Activated CD4-positive, alpha-beta T cell treated with anti-CD3 and anti-CD28 coated beads, Interleukin-2, amount 10 ng/mL, durations not matched to agents 7 days and 5 days (primary cell): Measurements from ENCODE around the gene ADGRV1. TPM values are rescaled to one million over a fixed set of nuclear protein-coding genes. Genes with fewer than 3 reads are reported as not detected.
"Not testable (repeated sequence)": the region's sequence is repeated elsewhere in the genome, so short reads cannot be mapped to it uniquely, and the experiment has no call there.

Source experiments
- CTCF ChIA-PET: fragments of 350-600 bp; sonication (Branson Sonifier 250); formaldehyde crosslinking; loops from one replicate; lab custom pipeline; 2021; ENCODE audit warnings: antibody characterized with exemption; lab: Charles Lee
- POLR2A ChIA-PET: fragments of 350-600 bp; sonication (Branson Sonifier 250); formaldehyde crosslinking; loops from one replicate; lab custom pipeline; 2021; ENCODE audit warnings: antibody characterized with exemption; lab: Charles Lee
- DNase-seq: peaks from one replicate; pipeline ENCODE4 v3.0.0-alpha.2; 2020
- H3K27ac Mint-ChIP-seq: one replicate; pipeline ENCODE4 v1.8.0; 2021; ENCODE audit warnings: mild to moderate bottlenecking, moderate library complexity, mixed read lengths
- H3K27me3 Mint-ChIP-seq: one replicate; pipeline ENCODE4 v1.8.0; 2021; ENCODE audit warnings: mixed read lengths
- H3K36me3 Mint-ChIP-seq: one replicate; pipeline ENCODE4 v1.8.0; 2021; ENCODE audit warnings: low read depth, mixed read lengths
- H3K4me1 Mint-ChIP-seq: one replicate; pipeline ENCODE4 v1.8.0; 2021; ENCODE audit warnings: mixed read lengths
- H3K4me3 Mint-ChIP-seq: one replicate; pipeline ENCODE4 v1.8.0; 2021; ENCODE audit warnings: mild to moderate bottlenecking, moderate library complexity, mixed read lengths
- H3K9me3 Mint-ChIP-seq: one replicate; pipeline ENCODE4 v1.8.0; 2021; ENCODE audit warnings: mixed read lengths
- total RNA-seq, 2 experiments: library from RNA; stranded (reverse); gene quantifications; one replicate each; pipeline ENCODE4 v1.2.3, GENCODE V29; 2021

Gene ADGRV1
- total RNA-seq, 2 experiments from 2014 or later, result not detected

GRCh38 chr5:90957906-90958305 is 399.3 kb downstream of the ADGRV1 start:
- no peaks in the 10 kb centered on the region for H3K36me3 Mint-ChIP-seq
- no peaks in the 10 kb centered on the region for H3K9me3 Mint-ChIP-seq
- peaks cover 10% of the 10 kb centered on the region for H3K27me3 Mint-ChIP-seq
- H3K27ac Mint-ChIP-seq, result no peak overlapping the region
- ChIA-PET CTCF (no interaction called here), POLR2A (no interaction called here)
- H3K4me1 Mint-ChIP-seq, result no peaks in the 10 kb centered on the region
- no peak overlapping the region for H3K4me3 Mint-ChIP-seq
- DNase-seq, result no peak

GRCh38 chr5:90959262-90959661 is 400.7 kb downstream of the ADGRV1 start:
- no peak for DNase-seq
- no peak overlapping the region for H3K4me3 Mint-ChIP-seq
- H3K27me3 Mint-ChIP-seq, result peaks cover 12% of the 10 kb centered on the region
- no peaks in the 10 kb centered on the region for H3K4me1 Mint-ChIP-seq
- POLR2A ChIA-PET, result no interaction called here
- H3K9me3 Mint-ChIP-seq, result no peaks in the 10 kb centered on the region
- H3K27ac Mint-ChIP-seq, result no peak overlapping the region
- CTCF ChIA-PET, result no interaction called here
- H3K36me3 Mint-ChIP-seq, result no peaks in the 10 kb centered on the region

GRCh38 chr5:90962481-90962880 is 403.9 kb downstream of the ADGRV1 start:
- DNase-seq, result no peak
- POLR2A ChIA-PET, result no interaction called here
- Mint-ChIP-seq H3K4me3 (no peak overlapping the region), H3K27ac (no peak overlapping the region), H3K27me3 (peaks cover 22% of the 10 kb centered on the region), H3K36me3 (no peaks in the 10 kb centered on the region), H3K4me1 (no peaks in the 10 kb centered on the region), H3K9me3 (no peaks in the 10 kb centered on the region)
- CTCF ChIA-PET, result no interaction called here

GRCh38 chr5:90965110-90965685 is 406.6 kb downstream of the ADGRV1 start:
- Mint-ChIP-seq H3K36me3 (no peaks in the 10 kb centered on the region), H3K4me1 (no peaks in the 10 kb centered on the region), H3K27me3 (peaks cover 16% of the 10 kb centered on the region), H3K4me3 (no peak overlapping the region), H3K27ac (no peak overlapping the region), H3K9me3 (no peaks in the 10 kb centered on the region)
- POLR2A ChIA-PET, result no interaction called here
- no peak for DNase-seq
- CTCF ChIA-PET, result no interaction called here

GRCh38 chr5:90967443-90967842 is 408.8 kb downstream of the ADGRV1 start:
- peaks cover 2% of the 10 kb centered on the region for H3K9me3 Mint-ChIP-seq
- H3K27me3 Mint-ChIP-seq, result peaks cover 17% of the 10 kb centered on the region
- H3K27ac Mint-ChIP-seq, result no peak overlapping the region
- no peak for DNase-seq
- ChIA-PET CTCF (no interaction called here), POLR2A (no interaction called here)
- H3K36me3 Mint-ChIP-seq, result no peaks in the 10 kb centered on the region
- H3K4me1 Mint-ChIP-seq, result no peaks in the 10 kb centered on the region
- no peak overlapping the region for H3K4me3 Mint-ChIP-seq

- ChIA-PET CTCF (no interaction called here), POLR2A (no interaction called here)
- Mint-ChIP-seq H3K9me3 (peaks cover 2% of the 10 kb centered on the region), H3K27me3 (peaks cover 17% of the 10 kb centered on the region), H3K4me1 (no peaks in the 10 kb centered on the region), H3K27ac (no peak overlapping the region), H3K4me3 (no peak overlapping the region), H3K36me3 (no peaks in the 10 kb centered on the region)
- DNase-seq, result no peak
Observed at GRCh38 chr5:90967851-90968250, 409.3 kb downstream of the ADGRV1 start.

GRCh38 chr5:90968319-90968718 is 409.7 kb downstream of the ADGRV1 start:
- peaks cover 17% of the 10 kb centered on the region for H3K27me3 Mint-ChIP-seq
- H3K9me3 Mint-ChIP-seq, result peaks cover 2% of the 10 kb centered on the region
- H3K27ac Mint-ChIP-seq, result no peak overlapping the region
- no peak for DNase-seq
- ChIA-PET POLR2A (no interaction called here), CTCF (no interaction called here)
- H3K36me3 Mint-ChIP-seq, result no peaks in the 10 kb centered on the region
- no peaks in the 10 kb centered on the region for H3K4me1 Mint-ChIP-seq
- H3K4me3 Mint-ChIP-seq, result no peak overlapping the region

- H3K36me3 Mint-ChIP-seq, POLR2A ChIA-PET, H3K27ac Mint-ChIP-seq, CTCF ChIA-PET, H3K4me3 Mint-ChIP-seq, DNase-seq, H3K9me3 Mint-ChIP-seq, H3K4me1 Mint-ChIP-seq: not testable (repeated sequence)
- peaks cover 17% of the 10 kb centered on the region for H3K27me3 Mint-ChIP-seq
Observed at GRCh38 chr5:90969945-90970344, 411.3 kb downstream of the ADGRV1 start.

- H3K27me3 Mint-ChIP-seq, result no peaks in the 10 kb centered on the region
- CTCF ChIA-PET, result no interaction called here
- H3K9me3 Mint-ChIP-seq, result no peaks in the 10 kb centered on the region
- H3K36me3 Mint-ChIP-seq, result no peaks in the 10 kb centered on the region
- POLR2A ChIA-PET, result no interaction called here
- no peak overlapping the region for H3K27ac Mint-ChIP-seq
- no peaks in the 10 kb centered on the region for H3K4me1 Mint-ChIP-seq
- no peak for DNase-seq
- H3K4me3 Mint-ChIP-seq, result no peak overlapping the region
Observed at GRCh38 chr5:90981177-90981576, 422.6 kb downstream of the ADGRV1 start.

GRCh38 chr5:90981821-90982220 is 423.2 kb downstream of the ADGRV1 start:
- CTCF ChIA-PET, result no interaction called here
- no peaks in the 10 kb centered on the region for H3K4me1 Mint-ChIP-seq

GRCh38 chr5:90982576-90982975 is 424.0 kb downstream of the ADGRV1 start:
- ChIA-PET CTCF (no interaction called here), POLR2A (interaction anchor here (0.6 kb wide), 1 partner anchor 403 kb away, joined by 5 read pairs; no protein-coding TSS in a partner anchor)
- Mint-ChIP-seq H3K27ac (no peak overlapping the region), H3K27me3 (no peaks in the 10 kb centered on the region), H3K9me3 (no peaks in the 10 kb centered on the region), H3K4me3 (no peak overlapping the region), H3K4me1 (no peaks in the 10 kb centered on the region), H3K36me3 (no peaks in the 10 kb centered on the region)
- DNase-seq, result no peak

More at GRCh38 chr5:90981821-90982220, 423.2 kb downstream of the ADGRV1 start:
- DNase-seq, result no peak
- H3K4me3 Mint-ChIP-seq, result no peak overlapping the region
- H3K27ac Mint-ChIP-seq, result no peak overlapping the region
- no peaks in the 10 kb centered on the region for H3K27me3 Mint-ChIP-seq
- no peaks in the 10 kb centered on the region for H3K36me3 Mint-ChIP-seq
- POLR2A ChIA-PET, result no interaction called here
- no peaks in the 10 kb centered on the region for H3K9me3 Mint-ChIP-seq

- CTCF ChIA-PET, result no interaction called here
Observed at GRCh38 chr5:90983148-90983547, 424.6 kb downstream of the ADGRV1 start.

GRCh38 chr5:90983711-90984124 is 425.1 kb downstream of the ADGRV1 start:
- ChIA-PET CTCF (no interaction called here), POLR2A (no interaction called here)
- Mint-ChIP-seq H3K27me3 (no peaks in the 10 kb centered on the region), H3K36me3 (no peaks in the 10 kb centered on the region), H3K4me3 (no peak overlapping the region), H3K9me3 (no peaks in the 10 kb centered on the region), H3K4me1 (no peaks in the 10 kb centered on the region), H3K27ac (no peak overlapping the region)
- no peak for DNase-seq

More at GRCh38 chr5:90983148-90983547, 424.6 kb downstream of the ADGRV1 start:
- POLR2A ChIA-PET, result no interaction called here
- H3K4me1 Mint-ChIP-seq, result no peaks in the 10 kb centered on the region
- no peaks in the 10 kb centered on the region for H3K27me3 Mint-ChIP-seq
- no peaks in the 10 kb centered on the region for H3K36me3 Mint-ChIP-seq
- H3K4me3 Mint-ChIP-seq, result no peak overlapping the region
- no peak for DNase-seq
- no peaks in the 10 kb centered on the region for H3K9me3 Mint-ChIP-seq
- no peak overlapping the region for H3K27ac Mint-ChIP-seq

GRCh38 chr5:90985341-90985740 is 426.7 kb downstream of the ADGRV1 start:
- Mint-ChIP-seq H3K4me3 (no peak overlapping the region), H3K9me3 (no peaks in the 10 kb centered on the region), H3K36me3 (no peaks in the 10 kb centered on the region), H3K4me1 (no peaks in the 10 kb centered on the region), H3K27ac (no peak overlapping the region), H3K27me3 (no peaks in the 10 kb centered on the region)
- ChIA-PET CTCF (no interaction called here), POLR2A (no interaction called here)
- no peak for DNase-seq
